ENCODE results near the gene FAM193B. TPM values are rescaled to one million over a fixed set of nuclear protein-coding genes. Genes with fewer than 3 reads are reported as not detected.

Gene FAM193B
- total and polyA plus RNA-seq, 2 donors (not counting 1 experiment from before 2014, with no cell fraction given): 227 to 301 TPM

DNA sequence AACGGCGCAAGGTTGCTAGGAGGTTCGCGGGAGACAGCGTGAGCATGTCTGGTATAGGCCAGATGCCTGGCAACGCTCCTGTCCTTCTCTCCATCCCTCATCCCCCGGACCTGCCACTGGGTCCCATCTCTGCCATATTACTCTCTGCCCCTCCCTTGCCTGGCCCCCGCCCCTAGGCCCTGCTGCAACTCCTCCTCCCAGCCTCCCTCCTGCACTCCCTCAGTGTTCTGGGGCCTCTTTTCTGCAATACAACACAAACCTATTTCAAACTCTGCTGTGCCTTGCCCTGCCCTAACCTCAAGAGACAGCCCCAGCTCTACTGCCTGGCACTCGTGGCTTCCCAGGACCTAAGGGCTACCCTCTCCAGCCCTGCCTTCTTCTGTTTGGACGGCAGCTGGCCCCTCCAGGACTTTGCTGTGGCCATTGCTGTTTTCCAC lies 72.0 kb downstream of the FAM193B start:
- Histone ChIP-seq H3K27ac (ENCODE audit: low read length in 2 of 2) (no peak overlapping the region), H3K4me2 (replicated peaks; ENCODE audit: low read depth, low read length, poor library complexity, severe bottlenecking) (no peak overlapping the region), H3K79me2 (ENCODE audit: control insufficient read depth, insufficient read depth, low read length) (no peaks in the 10 kb centered on the region), H2AFZ (ENCODE audit: insufficient read depth, low read depth, low read length, poor library complexity, severe bottlenecking) (no peak overlapping the region), H3K4me1 (ENCODE audit: control insufficient read depth in 2 of 2, insufficient read depth in 2 of 2, low read length in 2 of 2) (peaks cover 14 to 19% of the 10 kb centered on the region in 2 donors), H3K27me3 (replicated peaks in 1 of 4; ENCODE audit: control extremely low read depth in 1 of 4, control insufficient read depth in 3 of 4, insufficient read depth in 4 of 4, low read length in 3 of 4) (no peaks in the 10 kb centered on the region), H4K20me1 (ENCODE audit: control insufficient read depth, insufficient read depth, low read length, poor library complexity, severe bottlenecking) (no peaks in the 10 kb centered on the region), H3K36me3 (replicated peaks in 1 of 2; ENCODE audit: control extremely low read depth in 1 of 2, control insufficient read depth in 1 of 2, extremely low read depth in 1 of 2, insufficient read depth in 2 of 2, low read length in 1 of 2) (peaks cover 0 to 3% of the 10 kb centered on the region in 2 experiments), H3K9me3 (ENCODE audit: control extremely low read depth in 1 of 3, control insufficient read depth in 2 of 3, insufficient read depth in 1 of 3, low read length in 2 of 3) (no peaks in the 10 kb centered on the region), H3K4me3 (ENCODE audit: control extremely low read depth in 1 of 5, extremely low read depth in 1 of 5, insufficient read depth in 1 of 5, low read depth in 2 of 5, low read length in 4 of 5) (no peak overlapping the region), H3K9ac (ENCODE audit: low read length) (no peak overlapping the region)
- no peaks in the 10 kb centered on the region for H3K27me3 Mint-ChIP-seq
- H3K27ac Mint-ChIP-seq: no peak overlapping the region
- TF ChIP-seq CTCF (IDR thresholded peaks at IDR 0.05) (no peak), EZH2 (IDR thresholded peaks at IDR 0.05; ENCODE audit: borderline replicate concordance, insufficient read depth, low read depth, low read length, poor library complexity, severe bottlenecking) (no peak)
- DNase-seq: no peak
- 99% methylated on average over 8 of the region's 10 CpGs for WGBS (ENCODE audit: insufficient coverage)
- CTCF ChIA-PET: no interaction called here
- intact Hi-C loops (cut with micrococcal nuclease): no loop called here
- POLR2A ChIA-PET: interaction anchor here (0.7 kb wide), 1 partner anchor 78 kb away, joined by 6 read pairs; no protein-coding TSS in a partner anchor
- ATAC-seq (ENCODE audit: low read depth): no peak
- H3K4me1 Mint-ChIP-seq: peaks cover 17% of the 10 kb centered on the region
- no peaks in the 10 kb centered on the region for H3K9me3 Mint-ChIP-seq (ENCODE audit: insufficient read depth)
- no peak overlapping the region for H3K4me3 Mint-ChIP-seq

- peak overlapping the region; percentile 19 for H3K4me2 ChIP-seq (replicated peaks; ENCODE audit: low read depth, low read length, poor library complexity, severe bottlenecking)
- Mint-ChIP-seq H3K9me3 (ENCODE audit: insufficient read depth) (no peaks in the 10 kb centered on the region), H3K27ac (no peak overlapping the region), H3K4me1 (peaks cover 27% of the 10 kb centered on the region), H3K4me3 (no peak overlapping the region), H3K27me3 (no peaks in the 10 kb centered on the region)
- H3K9me3 ChIP-seq (ENCODE audit: control extremely low read depth in 1 of 3, control insufficient read depth in 2 of 3, insufficient read depth in 1 of 3, low read length in 2 of 3): no peaks in the 10 kb centered on the region
- H3K27me3 ChIP-seq (replicated peaks in 1 of 4; ENCODE audit: control extremely low read depth in 1 of 4, control insufficient read depth in 3 of 4, insufficient read depth in 4 of 4, low read length in 3 of 4): no peaks in the 10 kb centered on the region
- no peaks in the 10 kb centered on the region for H3K36me3 ChIP-seq (replicated peaks in 1 of 2; ENCODE audit: control extremely low read depth in 1 of 2, control insufficient read depth in 1 of 2, extremely low read depth in 1 of 2, insufficient read depth in 2 of 2, low read length in 1 of 2)
- H3K4me1 ChIP-seq (ENCODE audit: control insufficient read depth in 2 of 2, insufficient read depth in 2 of 2, low read length in 2 of 2): peaks cover 14 to 25% of the 10 kb centered on the region in 2 donors
- DNase-seq (no peak), ATAC-seq (ENCODE audit: low read depth) (no peak)
- ChIA-PET POLR2A (no interaction called here), CTCF (interaction anchor here (0.8 to 2.7 kb wide), 5 partner anchors 22 to 146 kb away, joined by 3 to 12 read pairs (median 7); no protein-coding TSS in a partner anchor)
- TF ChIP-seq EZH2 (IDR thresholded peaks at IDR 0.05; ENCODE audit: borderline replicate concordance, insufficient read depth, low read depth, low read length, poor library complexity, severe bottlenecking): no peak
- TF ChIP-seq CTCF (IDR thresholded peaks at IDR 0.05): no peak
- H3K79me2 ChIP-seq (ENCODE audit: control insufficient read depth, insufficient read depth, low read length): no peaks in the 10 kb centered on the region
- no peak overlapping the region for H2AFZ ChIP-seq (ENCODE audit: insufficient read depth, low read depth, low read length, poor library complexity, severe bottlenecking)
- intact Hi-C loops (cut with micrococcal nuclease): no loop called here
- no peak overlapping the region for H3K27ac ChIP-seq (ENCODE audit: low read length in 2 of 2)
- no peak overlapping the region for H3K4me3 ChIP-seq (ENCODE audit: control extremely low read depth in 1 of 5, extremely low read depth in 1 of 5, insufficient read depth in 1 of 5, low read depth in 2 of 5, low read length in 4 of 5)
- no peak overlapping the region for H3K9ac ChIP-seq (ENCODE audit: low read length)
- 65% methylated on average over 14 of the region's 14 CpGs for WGBS (ENCODE audit: insufficient coverage)
- no peaks in the 10 kb centered on the region for H4K20me1 ChIP-seq (ENCODE audit: control insufficient read depth, insufficient read depth, low read length, poor library complexity, severe bottlenecking)
Measured at GRCh38 chr5:177479774-177480173, 74.6 kb downstream of the FAM193B start.
